GM12878 (cell line): ENCODE data around the gene ABCA9. TPM values are rescaled to one million over a fixed set of nuclear protein-coding genes. Genes with fewer than 3 reads are reported as not detected.

Source experiments
- ATAC-seq: fragments of 200-7000 bp; cut with Tn5 transposase; 3 replicates; pipeline ENCODE4 v1.9.1; 2020; ENCODE audit warnings: mild to moderate bottlenecking, moderate library complexity
- BruUV-seq: library from RNA; stranded (reverse); fragments of 400-500 nt; replicated peaks from 2 replicates; lab custom pipeline; 2021; lab: Mats Ljungman, UMichigan
- CTCF ChIA-PET: fragments of 300-600 bp; sonication (Branson Sonifier 250); formaldehyde crosslinking; extraction: SDS; loops from one replicate; lab custom pipeline; 2021; ENCODE audit warnings: inconsistent platforms; lab: Yijun Ruan, JAX
- POLR2A ChIA-PET: fragments of 350-600 bp; formaldehyde crosslinking; extraction: SDS; loops from one replicate; lab custom pipeline; 2021; ENCODE audit warnings: inconsistent platforms; lab: Charles Lee
- RAD21 ChIA-PET: fragments of 300-600 bp; sonication (Branson Sonifier 250); formaldehyde crosslinking; loops from one replicate; lab custom pipeline; 2023; ENCODE audit warnings: antibody characterized with exemption; ENCODE audit not compliant: unreplicated experiment; lab: Charles Lee
- SMC1A ChIA-PET: fragments of 300-600 bp; sonication (Branson Sonifier 250); formaldehyde crosslinking; loops from one replicate; lab custom pipeline; 2023; ENCODE audit not compliant: unreplicated experiment, uncharacterized antibody; lab: Charles Lee
- DNase-seq: peaks from one replicate; pipeline ENCODE4 v3.0.0-alpha.2; 2011; ENCODE audit warnings: low read depth, low spot score
- FAIRE-seq: peaks from 3 replicates; lab custom pipeline; 2011; peaks lifted over from hg19 to GRCh38; lab: Jason Lieb, UNC
- H2AFZ ChIP-seq: 2 replicates; pipeline ENCODE4 v1.6.0; 2011; ENCODE audit warnings: low read depth, low read length, control low read depth; ENCODE audit not compliant: control insufficient read depth
- H3K27ac ChIP-seq: 2 replicates; pipeline ENCODE4 v1.5.1; 2011; ENCODE audit warnings: control low read depth; ENCODE audit not compliant: control insufficient read depth, insufficient read depth
- H3K27me3 ChIP-seq, 2 experiments: replicated peaks in 1 of 2; 2 replicates each; pipeline versions ENCODE4 v1.6.0 to v1.6.1; 2011; ENCODE audit warnings: low read length in 1 of 2; ENCODE audit not compliant: control insufficient read depth in 2 of 2, insufficient read depth in 2 of 2
- H3K36me3 ChIP-seq, 2 experiments: 2 replicates each; pipeline ENCODE4 v1.5.1; 2011; ENCODE audit warnings: low read length in 1 of 2; ENCODE audit not compliant: control insufficient read depth in 2 of 2, insufficient read depth in 2 of 2
- H3K4me1 ChIP-seq: 2 replicates; pipeline ENCODE4 v1.6.1; 2011; ENCODE audit warnings: mild to moderate bottlenecking, low read length, moderate library complexity, mixed read lengths; ENCODE audit not compliant: control insufficient read depth, insufficient read depth
- H3K4me2 ChIP-seq: 2 replicates; pipeline ENCODE4 v1.6.0; 2011; ENCODE audit warnings: control low read depth; ENCODE audit not compliant: control insufficient read depth, insufficient read depth
- H3K4me3 ChIP-seq: fragments of 200-600 bp; sonication (generic); 2 replicates; pipeline ENCODE4 v1.5.1; 2016
- H3K79me2 ChIP-seq: 2 replicates; pipeline ENCODE4 v1.6.0; 2011; ENCODE audit warnings: low read length; ENCODE audit not compliant: control insufficient read depth, insufficient read depth
- H3K9ac ChIP-seq: 2 replicates; pipeline ENCODE4 v1.8.0; 2011; ENCODE audit warnings: low read length, control low read depth, mixed read lengths; ENCODE audit not compliant: control insufficient read depth, insufficient read depth
- H3K9me3 ChIP-seq: replicated peaks from 3 replicates; pipeline ENCODE4 v1.5.1; 2011; ENCODE audit warnings: mild to moderate bottlenecking, low read length; ENCODE audit not compliant: control insufficient read depth, insufficient read depth
- H4K20me1 ChIP-seq: 2 replicates; pipeline ENCODE4 v1.6.0; 2011; ENCODE audit not compliant: control insufficient read depth, insufficient read depth
- CREB1 ChIP-seq: IDR thresholded peaks from 2 replicates; pipeline ENCODE4 v1.6.1; 2012; ENCODE audit warnings: low read depth, mild to moderate bottlenecking, inconsistent platforms
- FOXK2 ChIP-seq: fragments of 450-650 bp; IDR thresholded peaks from 2 replicates; pipeline ENCODE4 v1.6.1; 2017; ENCODE audit warnings: mild to moderate bottlenecking, moderate library complexity
- GABPA ChIP-seq: IDR thresholded peaks from 2 replicates; pipeline ENCODE4 v1.6.1; 2014; ENCODE audit warnings: antibody characterized with exemption, low read depth, mild to moderate bottlenecking, inconsistent platforms
- IKZF2 ChIP-seq, 2 experiments: fragments of 450-650 bp; IDR thresholded peaks; 2 replicates each; pipeline ENCODE4 v1.6.1; 2017; ENCODE audit warnings: mild to moderate bottlenecking in 2 of 2, moderate library complexity in 2 of 2
- NR2F1 ChIP-seq: fragments of 450-650 bp; conservative IDR thresholded peaks from 2 replicates; pipeline ENCODE4 v1.6.1; 2017; ENCODE audit warnings: mild to moderate bottlenecking
- RAD51 ChIP-seq: fragments of 450-650 bp; IDR thresholded peaks from 2 replicates; pipeline ENCODE4 v1.6.1; 2016; ENCODE audit warnings: moderate library complexity, mild to moderate bottlenecking, inconsistent platforms
- SPI1 ChIP-seq: IDR thresholded peaks from 2 replicates; pipeline ENCODE4 v1.6.1; 2011; ENCODE audit warnings: low read depth, mild to moderate bottlenecking, low read length, moderate library complexity, borderline replicate concordance; ENCODE audit not compliant: insufficient read depth
- SREBF2 ChIP-seq: IDR thresholded peaks from 2 replicates; pipeline ENCODE4 v1.6.1; 2012; ENCODE audit warnings: mild to moderate bottlenecking, low read length
- SUPT20H ChIP-seq: IDR thresholded peaks from 2 replicates; pipeline ENCODE4 v1.6.1; 2011; ENCODE audit warnings: low read depth, mild to moderate bottlenecking, low read length, moderate library complexity, borderline replicate concordance; ENCODE audit not compliant: control insufficient read depth
- TBL1XR1 ChIP-seq: IDR thresholded peaks from 2 replicates; pipeline ENCODE4 v1.6.1; 2012; ENCODE audit warnings: low read depth, low read length, improper control_type of control experiment
- TCF7 ChIP-seq: IDR thresholded peaks from 2 replicates; pipeline ENCODE4 v1.6.1; 2014; ENCODE audit warnings: antibody characterized with exemption, borderline replicate concordance
- ZBED1 ChIP-seq: IDR thresholded peaks from 2 replicates; pipeline ENCODE4 v1.6.1; 2016; ENCODE audit warnings: borderline replicate concordance
- ZZZ3 ChIP-seq: IDR thresholded peaks from 2 replicates; pipeline ENCODE4 v1.6.1; 2011; ENCODE audit warnings: low read depth; ENCODE audit not compliant: control insufficient read depth, insufficient read length
- WGBS: methylation state at CpG from one replicate; pipeline ENCODE4 v1.1.6; 2016; ENCODE audit warnings: low lambda C conversion rate; ENCODE audit not compliant: insufficient replicate concordance, insufficient coverage; ENCODE audit errors: missing lambda C conversion rate; 5-methylcytosine and 5-hydroxymethylcytosine counted together
- in situ Hi-C: fragments of 300-500 bp; cut with MboI; formaldehyde crosslinking; loops from 9 replicates; pipeline ENCODE4 v1.14.3; 2018; ENCODE audit warnings: mixed read lengths
- intact Hi-C: fragments of 100-400 bp; cut with micrococcal nuclease; formaldehyde crosslinking; loops from one replicate; pipeline ENCODE4 v1.14.2; 2022; ENCODE audit not compliant: unreplicated experiment
- polyA plus RNA-seq, 11 experiments: library from polyadenylated mRNA; depleted of rRNA in 4 of 11; unstranded in 6 of 11; stranded (reverse) in 5 of 11; fragments of >200 nt; fragmentation: Nextera tagmentation in 4 of 11; fragmentation: Illumina TruSeq in 1 of 11; extraction: Ambion mirVana in 4 of 11; extraction: Trizol in 1 of 11; gene quantifications; 1 replicate in 1 of 11; 2 replicates in 10 of 11; pipeline versions ENCODE4 v1.2.1 to v1.2.3, GENCODE V29; 2011 to 2016; ENCODE audit warnings: inconsistent platforms in 2 of 11, missing spikeins in 2 of 11, low read depth in 1 of 11
- total RNA-seq, 4 experiments: library from RNA; depleted of rRNA in 3 of 4; stranded (reverse); fragments of >200 nt in 3 of 4; fragmentation: Illumina TruSeq in 1 of 4; extraction: Trizol in 1 of 4; gene quantifications; 2 replicates each; pipeline versions ENCODE4 v1.2.1 to v1.2.3, GENCODE V29; 2013 to 2021
- TF ChIP-seq, protein P1 (sequence below): fragments of 450-650 bp; IDR thresholded peaks from 2 replicates; pipeline ENCODE4 v1.6.1; 2018; ENCODE audit warnings: mild to moderate bottlenecking, low read depth, moderate library complexity; ENCODE audit not compliant: partially characterized antibody
- TF ChIP-seq, protein P2 (sequence below): fragments of 450-650 bp; IDR thresholded peaks from 2 replicates; pipeline ENCODE4 v1.6.1; 2017; ENCODE audit warnings: mild to moderate bottlenecking, low read depth, inconsistent platforms; ENCODE audit not compliant: poor library complexity, severe bottlenecking
- TF ChIP-seq, protein P3 (sequence below): IDR thresholded peaks from 2 replicates; pipeline ENCODE4 v1.6.1; 2012; ENCODE audit warnings: mild to moderate bottlenecking, low read depth, low read length

ABCA9 gene
- total and polyA plus RNA-seq, 10 of the 15 experiments (the other 5 are each of a cell fraction or from before 2014, with no cell fraction given), result under 0.01 to 2.9 (median 0.31) TPM

- in situ Hi-C loops, result no loop called here
- H3K4me2 ChIP-seq, result no peak overlapping the region
- no peak overlapping the region for H3K4me3 ChIP-seq
- no peaks in the 10 kb centered on the region for H4K20me1 ChIP-seq
- H2AFZ ChIP-seq, result no peak overlapping the region
- RAD21 ChIA-PET, result no interaction called here
- H3K36me3 ChIP-seq, result no peaks in the 10 kb centered on the region
- no peak for TF ChIP-seq NR2F1
- TF ChIP-seq ZBED1, result no peak
- no peak for TF ChIP-seq IKZF2 (IDR thresholded peaks at IDR 0.05)
- no peak for TF ChIP-seq FOXK2
- TF ChIP-seq, protein P1, sequence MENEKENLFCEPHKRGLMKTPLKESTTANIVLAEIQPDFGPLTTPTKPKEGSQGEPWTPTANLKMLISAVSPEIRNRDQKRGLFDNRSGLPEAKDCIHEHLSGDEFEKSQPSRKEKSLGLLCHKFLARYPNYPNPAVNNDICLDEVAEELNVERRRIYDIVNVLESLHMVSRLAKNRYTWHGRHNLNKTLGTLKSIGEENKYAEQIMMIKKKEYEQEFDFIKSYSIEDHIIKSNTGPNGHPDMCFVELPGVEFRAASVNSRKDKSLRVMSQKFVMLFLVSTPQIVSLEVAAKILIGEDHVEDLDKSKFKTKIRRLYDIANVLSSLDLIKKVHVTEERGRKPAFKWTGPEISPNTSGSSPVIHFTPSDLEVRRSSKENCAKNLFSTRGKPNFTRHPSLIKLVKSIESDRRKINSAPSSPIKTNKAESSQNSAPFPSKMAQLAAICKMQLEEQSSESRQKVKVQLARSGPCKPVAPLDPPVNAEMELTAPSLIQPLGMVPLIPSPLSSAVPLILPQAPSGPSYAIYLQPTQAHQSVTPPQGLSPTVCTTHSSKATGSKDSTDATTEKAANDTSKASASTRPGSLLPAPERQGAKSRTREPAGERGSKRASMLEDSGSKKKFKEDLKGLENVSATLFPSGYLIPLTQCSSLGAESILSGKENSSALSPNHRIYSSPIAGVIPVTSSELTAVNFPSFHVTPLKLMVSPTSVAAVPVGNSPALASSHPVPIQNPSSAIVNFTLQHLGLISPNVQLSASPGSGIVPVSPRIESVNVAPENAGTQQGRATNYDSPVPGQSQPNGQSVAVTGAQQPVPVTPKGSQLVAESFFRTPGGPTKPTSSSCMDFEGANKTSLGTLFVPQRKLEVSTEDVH, result no peak
- no peak for TF ChIP-seq RAD51
- TF ChIP-seq SPI1, result no peak
- TF ChIP-seq, protein P2, sequence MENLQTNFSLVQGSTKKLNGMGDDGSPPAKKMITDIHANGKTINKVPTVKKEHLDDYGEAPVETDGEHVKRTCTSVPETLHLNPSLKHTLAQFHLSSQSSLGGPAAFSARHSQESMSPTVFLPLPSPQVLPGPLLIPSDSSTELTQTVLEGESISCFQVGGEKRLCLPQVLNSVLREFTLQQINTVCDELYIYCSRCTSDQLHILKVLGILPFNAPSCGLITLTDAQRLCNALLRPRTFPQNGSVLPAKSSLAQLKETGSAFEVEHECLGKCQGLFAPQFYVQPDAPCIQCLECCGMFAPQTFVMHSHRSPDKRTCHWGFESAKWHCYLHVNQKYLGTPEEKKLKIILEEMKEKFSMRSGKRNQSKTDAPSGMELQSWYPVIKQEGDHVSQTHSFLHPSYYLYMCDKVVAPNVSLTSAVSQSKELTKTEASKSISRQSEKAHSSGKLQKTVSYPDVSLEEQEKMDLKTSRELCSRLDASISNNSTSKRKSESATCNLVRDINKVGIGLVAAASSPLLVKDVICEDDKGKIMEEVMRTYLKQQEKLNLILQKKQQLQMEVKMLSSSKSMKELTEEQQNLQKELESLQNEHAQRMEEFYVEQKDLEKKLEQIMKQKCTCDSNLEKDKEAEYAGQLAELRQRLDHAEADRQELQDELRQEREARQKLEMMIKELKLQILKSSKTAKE, result no peak
- TF ChIP-seq SREBF2, result no peak
- no peak for TF ChIP-seq GABPA
- TF ChIP-seq TCF7, result no peak
- TF ChIP-seq TBL1XR1, result no peak
- TF ChIP-seq SUPT20H, result no peak
- TF ChIP-seq ZZZ3, result no peak
- TF ChIP-seq, protein P3, sequence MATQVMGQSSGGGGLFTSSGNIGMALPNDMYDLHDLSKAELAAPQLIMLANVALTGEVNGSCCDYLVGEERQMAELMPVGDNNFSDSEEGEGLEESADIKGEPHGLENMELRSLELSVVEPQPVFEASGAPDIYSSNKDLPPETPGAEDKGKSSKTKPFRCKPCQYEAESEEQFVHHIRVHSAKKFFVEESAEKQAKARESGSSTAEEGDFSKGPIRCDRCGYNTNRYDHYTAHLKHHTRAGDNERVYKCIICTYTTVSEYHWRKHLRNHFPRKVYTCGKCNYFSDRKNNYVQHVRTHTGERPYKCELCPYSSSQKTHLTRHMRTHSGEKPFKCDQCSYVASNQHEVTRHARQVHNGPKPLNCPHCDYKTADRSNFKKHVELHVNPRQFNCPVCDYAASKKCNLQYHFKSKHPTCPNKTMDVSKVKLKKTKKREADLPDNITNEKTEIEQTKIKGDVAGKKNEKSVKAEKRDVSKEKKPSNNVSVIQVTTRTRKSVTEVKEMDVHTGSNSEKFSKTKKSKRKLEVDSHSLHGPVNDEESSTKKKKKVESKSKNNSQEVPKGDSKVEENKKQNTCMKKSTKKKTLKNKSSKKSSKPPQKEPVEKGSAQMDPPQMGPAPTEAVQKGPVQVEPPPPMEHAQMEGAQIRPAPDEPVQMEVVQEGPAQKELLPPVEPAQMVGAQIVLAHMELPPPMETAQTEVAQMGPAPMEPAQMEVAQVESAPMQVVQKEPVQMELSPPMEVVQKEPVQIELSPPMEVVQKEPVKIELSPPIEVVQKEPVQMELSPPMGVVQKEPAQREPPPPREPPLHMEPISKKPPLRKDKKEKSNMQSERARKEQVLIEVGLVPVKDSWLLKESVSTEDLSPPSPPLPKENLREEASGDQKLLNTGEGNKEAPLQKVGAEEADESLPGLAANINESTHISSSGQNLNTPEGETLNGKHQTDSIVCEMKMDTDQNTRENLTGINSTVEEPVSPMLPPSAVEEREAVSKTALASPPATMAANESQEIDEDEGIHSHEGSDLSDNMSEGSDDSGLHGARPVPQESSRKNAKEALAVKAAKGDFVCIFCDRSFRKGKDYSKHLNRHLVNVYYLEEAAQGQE, result no peak
- no peak for TF ChIP-seq CREB1
- no TSS peak for BruUV-seq
- no peaks in the 10 kb centered on the region for H3K4me1 ChIP-seq
- POLR2A ChIA-PET, result interaction anchor here (0.6 kb wide), 1 partner anchor 1233 kb away, joined by 3 read pairs; no protein-coding TSS in a partner anchor
- no peak overlapping the region for H3K27ac ChIP-seq
- H3K27me3 ChIP-seq, result no peaks in the 10 kb centered on the region
- H3K9ac ChIP-seq, result no peak overlapping the region
- no peaks in the 10 kb centered on the region for H3K79me2 ChIP-seq
- DNase-seq (no peak), ATAC-seq (no peak), FAIRE-seq (no peak)
- intact Hi-C loops, result no loop called here
- H3K9me3 ChIP-seq, result no peaks in the 10 kb centered on the region; the same call in 1 of the 3 replicates
- CTCF ChIA-PET, result interaction anchor here (1.2 to 1.8 kb wide), 2 partner anchors 7 to 11 kb away, joined by 3 to 5 read pairs; no protein-coding TSS in a partner anchor
- WGBS, result 88% methylated on average over 5 of the region's 5 CpGs
- SMC1A ChIA-PET, result interaction anchor here (0.7 to 0.9 kb wide), 2 partner anchors 11 to 1625 kb away, joined by 3 to 6 read pairs; no protein-coding TSS in a partner anchor
These were observed 9.5 kb downstream of the ABCA9 start for GRCh38 chr17:69050999-69051775.
